GM12872 (cell line): ENCODE measurements around the gene PSME3.

ENCODE experiments used
- CTCF ChIP-seq: IDR thresholded peaks from 3 replicates; pipeline ENCODE4 v1.5.1; 2011; ENCODE audit warnings: low read depth, mild to moderate bottlenecking, low read length, moderate library complexity; ENCODE audit not compliant: insufficient read depth

The PSME3 gene

DNA sequence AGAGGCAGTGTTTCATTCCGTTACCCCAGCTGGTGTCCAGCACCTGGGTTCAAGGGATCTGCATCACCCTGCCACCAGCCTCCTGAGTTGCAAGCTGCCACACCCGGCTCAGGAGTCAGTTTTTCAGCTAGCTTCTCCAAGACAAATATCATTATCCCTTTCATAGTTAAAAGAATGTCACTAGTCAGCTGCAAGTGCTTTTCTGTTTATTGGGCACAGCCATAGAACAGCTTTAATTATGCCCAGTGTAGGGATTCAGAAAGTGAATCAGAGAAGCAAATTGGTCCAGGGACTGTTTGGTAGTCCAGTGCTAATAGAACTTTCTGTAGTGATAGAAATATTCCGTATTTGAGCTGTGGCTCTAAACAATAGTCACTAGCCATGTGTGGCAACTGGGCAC lies 14.9 kb downstream of the PSME3 start:
- TF ChIP-seq CTCF = no peak

DNA sequence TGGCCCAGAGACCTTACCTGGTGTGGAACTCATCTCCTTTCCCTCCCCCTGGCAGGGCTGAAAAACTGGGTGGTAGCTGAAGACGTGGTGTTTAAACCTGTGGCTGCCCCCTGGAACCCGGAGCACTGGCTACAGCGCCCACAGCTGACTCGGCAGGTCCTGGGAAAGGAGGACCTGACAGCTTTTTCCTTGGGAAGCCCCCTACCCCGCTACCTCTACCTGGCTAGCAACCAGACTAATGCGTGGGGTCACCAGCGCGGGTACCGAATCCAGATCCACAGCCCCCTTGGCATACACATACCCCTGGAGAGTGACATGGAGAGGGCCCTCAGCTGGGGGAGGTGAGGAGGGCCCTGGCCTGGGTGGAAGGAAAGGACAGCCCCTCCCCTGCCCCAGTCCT lies 15.8 kb downstream of the PSME3 start:
- TF ChIP-seq CTCF = no peak

- TF ChIP-seq CTCF = no peak
Measured at GRCh38 chr17:42849451-42850181, 16.4 kb downstream of the PSME3 start.

DNA sequence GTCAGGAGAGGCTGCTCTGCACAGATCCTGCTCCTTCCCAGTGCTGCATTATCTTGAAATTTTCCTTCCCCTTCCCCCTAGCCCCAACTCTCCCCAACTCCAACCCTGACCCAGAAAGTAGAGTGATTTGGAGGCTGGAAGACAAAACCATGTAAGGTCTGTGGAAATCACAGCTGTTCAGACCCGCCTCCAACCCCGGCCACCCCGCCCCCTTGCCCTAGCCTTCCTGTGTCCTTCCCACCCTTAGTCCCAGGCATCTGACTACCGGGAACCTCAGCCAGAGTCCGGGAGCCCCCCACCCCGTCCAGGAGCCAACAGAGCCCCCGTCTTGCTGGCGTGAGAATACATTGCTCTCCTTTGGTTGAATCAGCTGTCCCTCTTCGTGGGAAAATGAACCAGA lies 17.8 kb downstream of the PSME3 start, which contains the start of gene AOC3:
AOC3 (plus strand) TSS at position 246 of the 400 bp plus-strand sequence; CDS start at position 391, 145 bp downstream.
- TF ChIP-seq CTCF = no peak

GRCh38 chr17:42852351-42852750 lies 19.2 kb downstream of the PSME3 start:
- TF ChIP-seq CTCF = no peak

- TF ChIP-seq CTCF = no peak
Measured at GRCh38 chr17:42853004-42853403, 19.8 kb downstream of the PSME3 start.

DNA sequence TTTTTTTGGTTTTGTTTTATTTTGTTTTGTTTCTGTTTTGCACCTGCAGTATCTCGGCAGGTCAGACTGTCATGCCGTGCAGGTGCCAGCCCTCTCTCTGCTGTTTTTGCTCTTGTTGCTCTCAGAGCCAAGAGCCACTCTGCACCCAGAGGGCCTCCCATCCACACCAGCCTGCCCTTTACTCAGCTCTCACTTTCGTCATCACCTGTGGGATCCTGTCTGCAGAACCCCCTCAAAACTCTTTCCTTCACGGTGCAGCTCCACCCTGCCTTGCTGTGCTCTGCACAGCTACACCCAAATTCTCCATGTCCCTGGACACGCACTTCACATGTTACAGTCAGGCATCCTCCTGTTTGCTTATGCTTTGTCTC lies 20.4 kb downstream of the PSME3 start:
- TF ChIP-seq CTCF = no peak
